ENCODE data around the gene MCRIP2. TPM values are rescaled to one million over a fixed set of nuclear protein-coding genes. Genes with fewer than 3 reads are reported as not detected.
A peak's percentile ranks its signal among the peaks of the same experiment; 100 is the strongest.

MCRIP2 gene
- total RNA-seq, 1 experiment from 2014 or later: 22.4 TPM

- ChIA-PET POLR2A (ENCODE audit: low non-redundant PET) (no interaction called here), CTCF (interaction anchor here (0.6 kb wide), 1 partner anchor 1475 kb away, joined by 3 read pairs; no protein-coding TSS in a partner anchor)
- DNase-seq (ENCODE audit: low spot score): peak; percentile 93
- intact Hi-C loops (cut with micrococcal nuclease; ENCODE audit: unreplicated experiment): no loop called here
- BruUV-seq (replicated peaks): no TSS peak
- Histone ChIP-seq H3K27me3 (replicated peaks; ENCODE audit: insufficient read depth, low read depth, low read length, poor library complexity) (no peaks in the 10 kb centered on the region), H3K4me1 (ENCODE audit: insufficient read depth, low read length, poor library complexity, severe bottlenecking) (peaks cover 38% of the 10 kb centered on the region), H3K27ac (ENCODE audit: low read depth, low read length, poor library complexity, severe bottlenecking) (peak within 1 kb of the TSS; percentile 86), H3K9me3 (ENCODE audit: low read depth, low read length, poor library complexity, severe bottlenecking) (no peaks in the 10 kb centered on the region), H3K36me3 (ENCODE audit: insufficient read depth, low read length, poor library complexity, severe bottlenecking) (peaks cover 23% of the 10 kb centered on the region), H3K4me3 (ENCODE audit: low read depth, low read length, poor library complexity, severe bottlenecking) (peak within 1 kb of the TSS; percentile 94)
- no peak for TF ChIP-seq EZH2 (IDR thresholded peaks at IDR 0.05; ENCODE audit: borderline replicate concordance, low read depth, low read length, poor library complexity, severe bottlenecking)
- TF ChIP-seq CTCF (conservative IDR thresholded peaks at IDR 0.05; ENCODE audit: low read depth, low read length): no peak
Measured at GRCh38 chr16:679814-680624, 38.4 kb downstream of the MCRIP2 start, which contains the start of gene STUB1. TSS of gene STUB1 (plus strand) at chr16:680410. CDS start at chr16:680526, 116 bp downstream.

- intact Hi-C loops (cut with micrococcal nuclease; ENCODE audit: unreplicated experiment): no loop called here
- peaks cover 23% of the 10 kb centered on the region for H3K36me3 ChIP-seq (ENCODE audit: insufficient read depth, low read length, poor library complexity, severe bottlenecking)
- DNase-seq (ENCODE audit: low spot score): no peak
- H3K4me3 ChIP-seq (ENCODE audit: low read depth, low read length, poor library complexity, severe bottlenecking): peak overlapping the region; percentile 94
- no TSS peak for BruUV-seq (replicated peaks)
- ChIA-PET POLR2A (ENCODE audit: low non-redundant PET) (no interaction called here), CTCF (interaction anchor here (0.6 kb wide), 1 partner anchor 1474 kb away, joined by 3 read pairs; no protein-coding TSS in a partner anchor)
- H3K4me1 ChIP-seq (ENCODE audit: insufficient read depth, low read length, poor library complexity, severe bottlenecking): peaks cover 33% of the 10 kb centered on the region
- no peaks in the 10 kb centered on the region for H3K27me3 ChIP-seq (replicated peaks; ENCODE audit: insufficient read depth, low read depth, low read length, poor library complexity)
- no peaks in the 10 kb centered on the region for H3K9me3 ChIP-seq (ENCODE audit: low read depth, low read length, poor library complexity, severe bottlenecking)
- H3K27ac ChIP-seq (ENCODE audit: low read depth, low read length, poor library complexity, severe bottlenecking): peak overlapping the region; percentile 86
- TF ChIP-seq CTCF (conservative IDR thresholded peaks at IDR 0.05; ENCODE audit: low read depth, low read length) (no peak), EZH2 (IDR thresholded peaks at IDR 0.05; ENCODE audit: borderline replicate concordance, low read depth, low read length, poor library complexity, severe bottlenecking) (no peak)
Measured at GRCh38 chr16:680625-680945, 39.0 kb downstream of the MCRIP2 start.

GRCh38 chr16:680967-681745 is 39.5 kb downstream of the MCRIP2 start:
- no TSS peak for BruUV-seq (replicated peaks)
- peaks cover 33% of the 10 kb centered on the region for H3K4me1 ChIP-seq (ENCODE audit: insufficient read depth, low read length, poor library complexity, severe bottlenecking)
- no peaks in the 10 kb centered on the region for H3K27me3 ChIP-seq (replicated peaks; ENCODE audit: insufficient read depth, low read depth, low read length, poor library complexity)
- peak overlapping the region; percentile 94 for H3K4me3 ChIP-seq (ENCODE audit: low read depth, low read length, poor library complexity, severe bottlenecking)
- H3K27ac ChIP-seq (ENCODE audit: low read depth, low read length, poor library complexity, severe bottlenecking): peak overlapping the region; percentile 86
- no peaks in the 10 kb centered on the region for H3K9me3 ChIP-seq (ENCODE audit: low read depth, low read length, poor library complexity, severe bottlenecking)
- CTCF ChIA-PET: interaction anchor here (0.5 kb wide), 1 partner anchor 16 kb away, joined by 8 read pairs; no protein-coding TSS in a partner anchor
- POLR2A ChIA-PET (ENCODE audit: low non-redundant PET): interaction anchor here (0.6 kb wide), 1 partner anchor 15 kb away, joined by 3 read pairs; no protein-coding TSS in a partner anchor
- peak; percentile 52 for DNase-seq (ENCODE audit: low spot score)
- H3K36me3 ChIP-seq (ENCODE audit: insufficient read depth, low read length, poor library complexity, severe bottlenecking): peaks cover 23% of the 10 kb centered on the region
- intact Hi-C loops (cut with micrococcal nuclease; ENCODE audit: unreplicated experiment): no loop called here
- TF ChIP-seq CTCF (conservative IDR thresholded peaks at IDR 0.05; ENCODE audit: low read depth, low read length) (no peak), EZH2 (IDR thresholded peaks at IDR 0.05; ENCODE audit: borderline replicate concordance, low read depth, low read length, poor library complexity, severe bottlenecking) (no peak)

Data from A673 (cell line).